K562 (cell line): Measurements from ENCODE around the gene MACROD2. TPM values are rescaled to one million over a fixed set of nuclear protein-coding genes. Genes with fewer than 3 reads are reported as not detected.

ENCODE experiments used
- ATAC-seq: fragments of 200-7000 bp; cut with Tn5 transposase; 3 replicates; pipeline ENCODE4 v1.9.1; 2020; ENCODE audit warnings: moderate library complexity
- BruUV-seq: library from RNA; stranded (reverse); fragments of 400-500 nt; replicated peaks from 2 replicates; lab custom pipeline; 2021; lab: Mats Ljungman, UMichigan
- CTCF ChIA-PET: fragments of 300-600 bp; formaldehyde crosslinking; extraction: SDS; loops from one replicate; lab custom pipeline; 2021; ENCODE audit warnings: low intra/inter-chr PET ratio; lab: Yijun Ruan, JAX
- POLR2A ChIA-PET: fragments of 300-600, 350-650 bp; sonication (Branson Sonifier 250); formaldehyde crosslinking; extraction: SDS; loops from one replicate; lab custom pipeline; 2021; ENCODE audit warnings: antibody characterized with exemption, inconsistent platforms; lab: Yijun Ruan, JAX
- DNase-seq, 4 experiments: peaks; one replicate each; pipeline versions ENCODE4 v3.0.0 to v3.0.0-alpha.2; 2011 to 2018; ENCODE audit warnings: low spot score in 3 of 4, mixed read lengths in 3 of 4; ENCODE audit errors: extremely low read depth in 1 of 4
- FAIRE-seq: peaks from 2 replicates; lab custom pipeline; 2011; peaks lifted over from hg19 to GRCh38; lab: Jason Lieb, UNC
- H2AFZ ChIP-seq: 2 replicates; pipeline ENCODE4 v1.6.0; 2011; ENCODE audit warnings: low read depth, low read length, control low read depth, inconsistent platforms
- H3K27ac ChIP-seq: fragments of 200-600 bp; 3 replicates; pipeline ENCODE4 v1.8.0; 2011; ENCODE audit warnings: low read depth, mild to moderate bottlenecking, control low read depth, inconsistent platforms, low read length, moderate library complexity, mixed read lengths; ENCODE audit errors: extremely low read depth
- H3K27me3 ChIP-seq, 2 experiments: fragments of 300-600 bp in 1 of 2; 2 replicates in 1 of 2; 3 replicates in 1 of 2; pipeline versions ENCODE4 v1.6.0 to v1.8.0; 2011; ENCODE audit warnings: inconsistent platforms in 2 of 2, low read length in 2 of 2, mild to moderate bottlenecking in 1 of 2, mixed read lengths in 1 of 2, moderate library complexity in 1 of 2; ENCODE audit not compliant: control insufficient read depth in 2 of 2, insufficient read depth in 2 of 2
- H3K36me3 ChIP-seq: fragments of 300-600 bp; 3 replicates; pipeline ENCODE4 v1.8.0; 2011; ENCODE audit warnings: mild to moderate bottlenecking, low read length, inconsistent platforms; ENCODE audit not compliant: control insufficient read depth, insufficient read depth
- H3K4me1 ChIP-seq, 2 experiments: fragments of 200-600 bp in 1 of 2; replicated peaks in 1 of 2; 2 replicates in 1 of 2; 3 replicates in 1 of 2; pipeline versions ENCODE4 v1.5.1 to v1.8.0; 2011; ENCODE audit warnings: inconsistent platforms in 2 of 2, low read length in 2 of 2, mild to moderate bottlenecking in 1 of 2, mixed read lengths in 1 of 2, moderate library complexity in 1 of 2; ENCODE audit not compliant: control insufficient read depth in 2 of 2, insufficient read depth in 2 of 2
- H3K4me2 ChIP-seq: 2 replicates; pipeline ENCODE4 v1.6.1; 2011; ENCODE audit warnings: low read length, control low read depth, inconsistent platforms, mixed read lengths; ENCODE audit not compliant: insufficient read depth
- H3K4me3 ChIP-seq: fragments of 200-600 bp; sonication (generic), shearing (Covaris generic); 2 replicates; pipeline ENCODE4 v1.5.1; 2016; ENCODE audit warnings: control low read depth, inconsistent platforms
- H3K79me2 ChIP-seq: fragments of 200-600 bp; 3 replicates; pipeline ENCODE4 v1.8.0; 2011; ENCODE audit warnings: low read length, inconsistent platforms; ENCODE audit not compliant: control insufficient read depth, insufficient read depth
- H3K9ac ChIP-seq, 2 experiments: 2 replicates each; pipeline versions ENCODE4 v1.6.0 to v1.6.1; 2011; ENCODE audit warnings: low read depth in 2 of 2, low read length in 2 of 2, control low read depth in 1 of 2, inconsistent platforms in 1 of 2, mild to moderate bottlenecking in 1 of 2, mixed read lengths in 1 of 2; ENCODE audit not compliant: insufficient read depth in 1 of 2
- H3K9me1 ChIP-seq: one replicate; pipeline ENCODE4 v1.6.0; 2011; ENCODE audit warnings: inconsistent platforms, mild to moderate bottlenecking, low read length, moderate library complexity; ENCODE audit not compliant: control insufficient read depth, insufficient read depth
- H3K9me3 ChIP-seq: replicated peaks from 2 replicates; pipeline ENCODE4 v1.5.1; 2011; ENCODE audit warnings: low read depth, low read length, inconsistent platforms; ENCODE audit not compliant: control insufficient read depth, insufficient read depth
- H4K20me1 ChIP-seq: replicated peaks from 2 replicates; pipeline ENCODE4 v1.6.1; 2011; ENCODE audit warnings: low read length, inconsistent platforms, mixed read lengths; ENCODE audit not compliant: control insufficient read depth, insufficient read depth
- CBFA2T2 ChIP-seq: fragments of 450-650 bp; conservative IDR thresholded peaks from 2 replicates; pipeline ENCODE4 v1.6.1; 2017; ENCODE audit warnings: mild to moderate bottlenecking
- ERF ChIP-seq: fragments of 450-650 bp; formaldehyde crosslinking; IDR thresholded peaks from 2 replicates; pipeline ENCODE4 v1.4.0; 2020; ENCODE audit warnings: mild to moderate bottlenecking, mixed read lengths
- ESRRB ChIP-seq: fragments of 250-450 bp; sonication (Bioruptor Pico); IDR thresholded peaks from 2 replicates; pipeline ENCODE4 v1.5.0; 2020; ENCODE audit warnings: mild to moderate bottlenecking, moderate library complexity, borderline replicate concordance
- FOXK2 ChIP-seq, 2 experiments: fragments of 450-650 bp; IDR thresholded peaks in 1 of 2; conservative IDR thresholded peaks in 1 of 2; 2 replicates each; pipeline ENCODE4 v1.6.1; 2016; ENCODE audit warnings: low read depth in 2 of 2, mild to moderate bottlenecking in 1 of 2
- KLF16 ChIP-seq: IDR thresholded peaks from 2 replicates; pipeline ENCODE4 v1.6.1; 2016; ENCODE audit warnings: antibody characterized with exemption
- MCM3 ChIP-seq: fragments of 450-650 bp; IDR thresholded peaks from 2 replicates; pipeline ENCODE4 v1.6.1; 2016
- MEF2A ChIP-seq: IDR thresholded peaks from 2 replicates; pipeline ENCODE4 v1.6.1; 2011; ENCODE audit warnings: low read depth, mild to moderate bottlenecking, low read length, moderate library complexity; ENCODE audit not compliant: control insufficient read depth
- MYNN ChIP-seq, 2 experiments: sonication (generic); formaldehyde crosslinking in 1 of 2; IDR thresholded peaks; 2 replicates each; pipeline versions ENCODE4 v1.5.0 to v1.6.1; 2016 to 2020; ENCODE audit warnings: antibody characterized with exemption in 1 of 2, missing genetic modification reagents in 1 of 2
- NCOA4 ChIP-seq: fragments of 450-650 bp; IDR thresholded peaks from 2 replicates; pipeline ENCODE4 v1.6.1; 2018; ENCODE audit warnings: mild to moderate bottlenecking; ENCODE audit not compliant: partially characterized antibody
- STAG1 ChIP-seq: sonication (generic); formaldehyde crosslinking; IDR thresholded peaks from 2 replicates; pipeline ENCODE4 v1.5.0; 2020; ENCODE audit warnings: missing genetic modification reagents, borderline replicate concordance
- ZC3H4 ChIP-seq: sonication (generic); formaldehyde crosslinking; IDR thresholded peaks from 2 replicates; pipeline ENCODE4 v1.9.0; 2021; ENCODE audit warnings: missing genetic modification reagents, borderline replicate concordance
- ZNF224 ChIP-seq: sonication (generic); formaldehyde crosslinking; IDR thresholded peaks from 2 replicates; pipeline ENCODE4 v1.8.0; 2022; ENCODE audit warnings: mild to moderate bottlenecking, missing genetic modification reagents
- ZNF232 ChIP-seq: sonication (generic); formaldehyde crosslinking; IDR thresholded peaks from 2 replicates; pipeline ENCODE4 v1.8.0; 2022; ENCODE audit warnings: mild to moderate bottlenecking, missing genetic modification reagents
- WGBS: fragments of 100-300 bp; shearing (Covaris generic); methylation state at CpG from one replicate; pipeline ENCODE4 v1.1.6; 2016; ENCODE audit warnings: low coverage, mixed read lengths; ENCODE audit not compliant: insufficient coverage; ENCODE audit errors: missing lambda C conversion rate; 5-methylcytosine and 5-hydroxymethylcytosine counted together
- in situ Hi-C: fragments of 300-500 bp; cut with MboI; formaldehyde crosslinking; loops from 4 replicates; pipeline ENCODE4 v1.15.0; 2018; ENCODE audit warnings: inconsistent platforms, mixed read lengths
- intact Hi-C: fragments of 100-400 bp; cut with micrococcal nuclease; formaldehyde crosslinking; loops from 2 replicates; pipeline ENCODE4 v1.14.2; 2022
- polyA plus RNA-seq, 8 experiments: library from polyadenylated mRNA; depleted of rRNA in 4 of 8; stranded (reverse) in 5 of 8; unstranded in 3 of 8; fragments of >200 nt; fragmentation: Nextera tagmentation in 2 of 8; fragmentation: Illumina TruSeq in 1 of 8; extraction: Ambion mirVana in 2 of 8; extraction: Trizol in 1 of 8; gene quantifications; 2 replicates each; pipeline versions ENCODE4 v1.2.1 to v1.2.3, GENCODE V29; 2011 to 2014; ENCODE audit warnings: inconsistent platforms in 1 of 8, missing spikeins in 1 of 8
- total RNA-seq, 7 experiments: library from RNA; depleted of rRNA in 6 of 7; stranded (reverse); fragments of >200 nt in 6 of 7; fragmentation: Illumina TruSeq in 2 of 7; extraction: Trizol in 2 of 7; gene quantifications; 2 replicates each; pipeline versions ENCODE4 v1.2.1 to v1.2.3, GENCODE V29; 2011 to 2021; ENCODE audit warnings: low replicate concordance in 1 of 7
- TF ChIP-seq, protein P1 (sequence below): sonication (generic); formaldehyde crosslinking; IDR thresholded peaks from 2 replicates; pipeline ENCODE4 v1.8.0; 2022; ENCODE audit warnings: missing genetic modification reagents, mild to moderate bottlenecking, borderline replicate concordance
- TF ChIP-seq, protein P2 (sequence below): fragments of 250-450 bp; sonication (Bioruptor Pico); IDR thresholded peaks from 2 replicates; pipeline ENCODE4 v1.4.0; 2020

The MACROD2 gene
- total and polyA plus RNA-seq, 9 of the 15 experiments (the other 6 are each of a cell fraction or from before 2014, with no cell fraction given) = not detected

- TF ChIP-seq, protein P1, sequence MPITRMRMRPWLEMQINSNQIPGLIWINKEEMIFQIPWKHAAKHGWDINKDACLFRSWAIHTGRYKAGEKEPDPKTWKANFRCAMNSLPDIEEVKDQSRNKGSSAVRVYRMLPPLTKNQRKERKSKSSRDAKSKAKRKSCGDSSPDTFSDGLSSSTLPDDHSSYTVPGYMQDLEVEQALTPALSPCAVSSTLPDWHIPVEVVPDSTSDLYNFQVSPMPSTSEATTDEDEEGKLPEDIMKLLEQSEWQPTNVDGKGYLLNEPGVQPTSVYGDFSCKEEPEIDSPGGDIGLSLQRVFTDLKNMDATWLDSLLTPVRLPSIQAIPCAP (CRISPR knock-in tag) = no peak
- TF ChIP-seq ESRRB (CRISPR knock-in tag) = no peak
- no peak for TF ChIP-seq NCOA4
- TF ChIP-seq STAG1 = no peak
- no peak for TF ChIP-seq FOXK2 (conservative IDR thresholded peaks at IDR 0.05 in 1 of 2, IDR thresholded peaks at IDR 0.05 in 1 of 2; ENCODE audit: low read depth in 2 of 2)
- no peak for TF ChIP-seq ERF (CRISPR knock-in tag)
- TF ChIP-seq ZNF224 (CRISPR knock-in tag) = no peak
- no peak for TF ChIP-seq CBFA2T2
- no peak for TF ChIP-seq ZC3H4
Measured at GRCh38 chr20:14918976-14919375, 923.7 kb downstream of the MACROD2 start (continued).

- in situ Hi-C loops (no loop called here), intact Hi-C loops (no loop called here)
- DNase-seq = no peak
- Histone ChIP-seq H3K4me3 (no peak overlapping the region), H3K27ac (no peak overlapping the region), H3K4me1 (no peaks in the 10 kb centered on the region), H2AFZ (no peak overlapping the region), H3K9ac (no peak overlapping the region), H3K27me3 (no peaks in the 10 kb centered on the region), H3K9me3 (no peaks in the 10 kb centered on the region), H3K4me2 (no peak overlapping the region), H4K20me1 (no peaks in the 10 kb centered on the region), H3K9me1 (no peaks in the 10 kb centered on the region), H3K36me3 (no peaks in the 10 kb centered on the region), H3K79me2 (no peaks in the 10 kb centered on the region)
- ATAC-seq = no peak
- ChIA-PET POLR2A (no interaction called here), CTCF (no interaction called here)
- 4% methylated on average over 5 of the region's 7 CpGs for WGBS
- no peak for TF ChIP-seq KLF16
- TF ChIP-seq ZNF232 (CRISPR knock-in tag) = no peak
- no peak for TF ChIP-seq MYNN (IDR thresholded peaks at IDR 0.05)
- TF ChIP-seq MYNN (CRISPR knock-in tag; IDR thresholded peaks at IDR 0.05) = no peak
- TF ChIP-seq MCM3 = no peak
- no peak for TF ChIP-seq MEF2A
- TF ChIP-seq, protein P2, sequence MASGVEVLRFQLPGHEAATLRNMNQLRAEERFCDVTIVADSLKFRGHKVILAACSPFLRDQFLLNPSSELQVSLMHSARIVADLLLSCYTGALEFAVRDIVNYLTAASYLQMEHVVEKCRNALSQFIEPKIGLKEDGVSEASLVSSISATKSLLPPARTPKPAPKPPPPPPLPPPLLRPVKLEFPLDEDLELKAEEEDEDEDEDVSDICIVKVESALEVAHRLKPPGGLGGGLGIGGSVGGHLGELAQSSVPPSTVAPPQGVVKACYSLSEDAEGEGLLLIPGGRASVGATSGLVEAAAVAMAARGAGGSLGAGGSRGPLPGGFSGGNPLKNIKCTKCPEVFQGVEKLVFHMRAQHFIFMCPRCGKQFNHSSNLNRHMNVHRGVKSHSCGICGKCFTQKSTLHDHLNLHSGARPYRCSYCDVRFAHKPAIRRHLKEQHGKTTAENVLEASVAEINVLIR (CRISPR knock-in tag) = no peak
- BruUV-seq = no TSS peak
- no peak for FAIRE-seq
Measured at GRCh38 chr20:14919501-14920081, 924.3 kb downstream of the MACROD2 start.
